Measurements from ENCODE around the gene MRPS2. TPM values are rescaled to one million over a fixed set of nuclear protein-coding genes. Genes with fewer than 3 reads are reported as not detected.
A peak's percentile ranks its signal among the peaks of the same experiment; 100 is the strongest.

Gene MRPS2
- total and polyA plus RNA-seq, 4 experiments from 2014 or later, result 26.2 to 57.2 (median 33.2) TPM

GRCh38 chr9:135482015-135482754 is 18.3 kb upstream of the MRPS2 start:
- POLR2A ChIA-PET (ENCODE audit: partially characterized antibody), result no interaction called here
- no peak for DNase-seq
- peak overlapping the region in 7 of 8 donors; percentile 26 to 76 (median 51) for H3K4me3 Mint-ChIP-seq
- H3K36me3 Mint-ChIP-seq, result peaks cover 0 to 3% of the 10 kb centered on the region in 2 donors
- peaks cover 0 to 22% (median 12%) of the 10 kb centered on the region in 4 donors for H3K4me1 Mint-ChIP-seq
- no peak overlapping the region for H3K4me3 ChIP-seq (ENCODE audit: low read length in 2 of 2)
- H3K9me3 Mint-ChIP-seq, result peaks cover 0 to 1% (median 0%) of the 10 kb centered on the region in 8 donors
- intact Hi-C loops (cut with micrococcal nuclease), result no loop called here
- no peak overlapping the region for H3K27ac ChIP-seq (ENCODE audit: low read depth, low read length)
- H3K4me1 ChIP-seq (ENCODE audit: insufficient read depth, low read length), result peaks cover 16% of the 10 kb centered on the region
- peaks cover 21 to 22% of the 10 kb centered on the region in 2 donors for H3K27me3 Mint-ChIP-seq
- H3K9me3 ChIP-seq (ENCODE audit: control insufficient read depth in 1 of 2, low read length in 2 of 2), result no peaks in the 10 kb centered on the region
- H3K36me3 ChIP-seq (ENCODE audit: insufficient read depth, low read length), result no peaks in the 10 kb centered on the region
- no peak overlapping the region for H3K27ac Mint-ChIP-seq
- CTCF ChIA-PET (ENCODE audit: partially characterized antibody), result interaction anchor here (1.0 to 1.2 kb wide), 2 partner anchors 13 to 22 kb away, joined by 3 read pairs; no protein-coding TSS in a partner anchor
- peaks cover 16% of the 10 kb centered on the region for H3K27me3 ChIP-seq (ENCODE audit: insufficient read depth, low read length)

- no peak for DNase-seq
- no peak overlapping the region for H3K27ac Mint-ChIP-seq
- CTCF ChIA-PET (ENCODE audit: partially characterized antibody), result interaction anchor here (1.5 kb wide), 1 partner anchor 20 kb away, joined by 4 read pairs; no protein-coding TSS in a partner anchor
These were observed 15.8 kb upstream of the MRPS2 start for GRCh38 chr9:135484460-135485277.

GRCh38 chr9:135485385-135485784 is 15.1 kb upstream of the MRPS2 start:
- no peak for DNase-seq
- POLR2A ChIA-PET (ENCODE audit: partially characterized antibody), result no interaction called here
- Mint-ChIP-seq H3K36me3 (no peaks in the 10 kb centered on the region), H3K4me3 (no peak overlapping the region), H3K27me3 (peaks cover 11% of the 10 kb centered on the region in 2 donors), H3K9me3 (no peaks in the 10 kb centered on the region), H3K27ac (no peak overlapping the region), H3K4me1 (peaks cover 0 to 7% (median 6%) of the 10 kb centered on the region in 4 donors)
- intact Hi-C loops (cut with micrococcal nuclease), result no loop called here
- no peak overlapping the region for H3K4me3 ChIP-seq (ENCODE audit: low read length in 2 of 2)
- no peaks in the 10 kb centered on the region for H3K9me3 ChIP-seq (ENCODE audit: control insufficient read depth in 1 of 2, low read length in 2 of 2)
- no peak overlapping the region for H3K27ac ChIP-seq (ENCODE audit: low read depth, low read length)
- H3K4me1 ChIP-seq (ENCODE audit: insufficient read depth, low read length), result peaks cover 16% of the 10 kb centered on the region
- peaks cover 16% of the 10 kb centered on the region for H3K27me3 ChIP-seq (ENCODE audit: insufficient read depth, low read length)
- H3K36me3 ChIP-seq (ENCODE audit: insufficient read depth, low read length), result no peaks in the 10 kb centered on the region
- CTCF ChIA-PET (ENCODE audit: partially characterized antibody), result no interaction called here

More at GRCh38 chr9:135484460-135485277, 15.8 kb upstream of the MRPS2 start:
- POLR2A ChIA-PET (ENCODE audit: partially characterized antibody), result no interaction called here
- H3K27me3 ChIP-seq (ENCODE audit: insufficient read depth, low read length), result peaks cover 16% of the 10 kb centered on the region
- Mint-ChIP-seq H3K9me3 (no peaks in the 10 kb centered on the region), H3K27me3 (peaks cover 11% of the 10 kb centered on the region in 2 donors), H3K4me1 (peaks cover 0 to 7% (median 6%) of the 10 kb centered on the region in 4 donors), H3K36me3 (no peaks in the 10 kb centered on the region), H3K4me3 (no peak overlapping the region)
- H3K4me1 ChIP-seq (ENCODE audit: insufficient read depth, low read length), result peaks cover 16% of the 10 kb centered on the region
- intact Hi-C loops (cut with micrococcal nuclease), result no loop called here
- no peak overlapping the region for H3K4me3 ChIP-seq (ENCODE audit: low read length in 2 of 2)
- H3K36me3 ChIP-seq (ENCODE audit: insufficient read depth, low read length), result no peaks in the 10 kb centered on the region
- no peak overlapping the region for H3K27ac ChIP-seq (ENCODE audit: low read depth, low read length)
- H3K9me3 ChIP-seq (ENCODE audit: control insufficient read depth in 1 of 2, low read length in 2 of 2), result no peaks in the 10 kb centered on the region

GRCh38 chr9:135485832-135486231 is 14.7 kb upstream of the MRPS2 start:
- Histone ChIP-seq H3K4me3 (ENCODE audit: low read length in 2 of 2) (no peak overlapping the region), H3K36me3 (ENCODE audit: insufficient read depth, low read length) (no peaks in the 10 kb centered on the region), H3K27me3 (ENCODE audit: insufficient read depth, low read length) (peaks cover 13% of the 10 kb centered on the region), H3K27ac (ENCODE audit: low read depth, low read length) (no peak overlapping the region), H3K4me1 (ENCODE audit: insufficient read depth, low read length) (peaks cover 11% of the 10 kb centered on the region), H3K9me3 (ENCODE audit: control insufficient read depth in 1 of 2, low read length in 2 of 2) (no peaks in the 10 kb centered on the region)
- no peak overlapping the region for H3K4me3 Mint-ChIP-seq
- H3K36me3 Mint-ChIP-seq, result no peaks in the 10 kb centered on the region
- H3K27ac Mint-ChIP-seq, result no peak overlapping the region
- no peak for DNase-seq
- CTCF ChIA-PET (ENCODE audit: partially characterized antibody), result no interaction called here
- H3K27me3 Mint-ChIP-seq, result peaks cover 11% of the 10 kb centered on the region in 2 donors
- no peaks in the 10 kb centered on the region for H3K9me3 Mint-ChIP-seq
- peaks cover 0 to 7% (median 4%) of the 10 kb centered on the region in 4 donors for H3K4me1 Mint-ChIP-seq
- intact Hi-C loops (cut with micrococcal nuclease), result no loop called here
- POLR2A ChIA-PET (ENCODE audit: partially characterized antibody), result no interaction called here

GRCh38 chr9:135486267-135487065 is 14.0 kb upstream of the MRPS2 start:
- CTCF ChIA-PET (ENCODE audit: partially characterized antibody), result no interaction called here
- no peaks in the 10 kb centered on the region for H3K9me3 ChIP-seq (ENCODE audit: control insufficient read depth in 1 of 2, low read length in 2 of 2)
- no peak overlapping the region for H3K27ac ChIP-seq (ENCODE audit: low read depth, low read length)
- peaks cover 13% of the 10 kb centered on the region for H3K27me3 ChIP-seq (ENCODE audit: insufficient read depth, low read length)
- Mint-ChIP-seq H3K9me3 (no peaks in the 10 kb centered on the region), H3K27ac (no peak overlapping the region), H3K27me3 (peaks cover 9 to 11% of the 10 kb centered on the region in 2 donors), H3K36me3 (no peaks in the 10 kb centered on the region), H3K4me1 (peaks cover 0 to 7% (median 2%) of the 10 kb centered on the region in 4 donors), H3K4me3 (no peak overlapping the region)
- POLR2A ChIA-PET (ENCODE audit: partially characterized antibody), result no interaction called here
- no peak overlapping the region for H3K4me3 ChIP-seq (ENCODE audit: low read length in 2 of 2)
- no peaks in the 10 kb centered on the region for H3K36me3 ChIP-seq (ENCODE audit: insufficient read depth, low read length)
- intact Hi-C loops (cut with micrococcal nuclease), result no loop called here
- peaks cover 6% of the 10 kb centered on the region for H3K4me1 ChIP-seq (ENCODE audit: insufficient read depth, low read length)
- no peak for DNase-seq

- no peaks in the 10 kb centered on the region for H3K36me3 Mint-ChIP-seq
- H3K27ac ChIP-seq (ENCODE audit: low read depth, low read length), result no peak overlapping the region
- CTCF ChIA-PET (ENCODE audit: partially characterized antibody), result no interaction called here
These were observed 13.0 kb upstream of the MRPS2 start for GRCh38 chr9:135487281-135488012.

More at GRCh38 chr9:135487281-135488012, 13.0 kb upstream of the MRPS2 start:
- no peaks in the 10 kb centered on the region for H3K4me1 Mint-ChIP-seq
- Histone ChIP-seq H3K36me3 (ENCODE audit: insufficient read depth, low read length) (no peaks in the 10 kb centered on the region), H3K9me3 (ENCODE audit: control insufficient read depth in 1 of 2, low read length in 2 of 2) (no peaks in the 10 kb centered on the region), H3K4me1 (ENCODE audit: insufficient read depth, low read length) (no peaks in the 10 kb centered on the region), H3K27me3 (ENCODE audit: insufficient read depth, low read length) (peaks cover 6% of the 10 kb centered on the region), H3K4me3 (ENCODE audit: low read length in 2 of 2) (no peak overlapping the region)
- no peak overlapping the region for H3K27ac Mint-ChIP-seq
- H3K4me3 Mint-ChIP-seq, result no peak overlapping the region
- H3K9me3 Mint-ChIP-seq, result no peaks in the 10 kb centered on the region
- DNase-seq, result no peak
- POLR2A ChIA-PET (ENCODE audit: partially characterized antibody), result no interaction called here
- intact Hi-C loops (cut with micrococcal nuclease), result no loop called here
- H3K27me3 Mint-ChIP-seq, result peaks cover 4 to 7% of the 10 kb centered on the region in 2 donors

Data from CD4-positive, alpha-beta memory T cell (primary cell).